ENCODE data around the gene TYSND1.
"Not testable (repeated sequence)": the region's sequence is repeated elsewhere in the genome, so short reads cannot be mapped to it uniquely, and the experiment has no call there.

TYSND1 gene

GRCh38 chr10:70112071-70112470, 34.4 kb downstream of the TYSND1 start:
- in situ Hi-C loops (cut with HindIII; ENCODE audit: low sequenced_read_pairs), result no loop called here

- in situ Hi-C loops (cut with HindIII; ENCODE audit: low sequenced_read_pairs), result no loop called here
Measured at GRCh38 chr10:70111496-70111895, 35.0 kb downstream of the TYSND1 start.

- in situ Hi-C loops (cut with HindIII; ENCODE audit: low sequenced_read_pairs), result no loop called here
Measured at GRCh38 chr10:70109064-70109729, 37.3 kb downstream of the TYSND1 start.

- in situ Hi-C loops (cut with HindIII; ENCODE audit: low sequenced_read_pairs), result no loop called here
Measured at GRCh38 chr10:70106958-70107791, 39.3 kb downstream of the TYSND1 start.

- in situ Hi-C loops (cut with HindIII; ENCODE audit: low sequenced_read_pairs), result no loop called here
Measured at GRCh38 chr10:70101668-70102067, 44.8 kb downstream of the TYSND1 start.

GRCh38 chr10:70101068-70101562, 45.4 kb downstream of the TYSND1 start:
- in situ Hi-C loops (cut with HindIII; ENCODE audit: low sequenced_read_pairs), result not testable (repeated sequence)

GRCh38 chr10:70098271-70098670, 48.2 kb downstream of the TYSND1 start:
- in situ Hi-C loops (cut with HindIII; ENCODE audit: low sequenced_read_pairs), result no loop called here

- in situ Hi-C loops (cut with HindIII; ENCODE audit: low sequenced_read_pairs), result no loop called here
Measured at GRCh38 chr10:70097459-70097858, 49.0 kb downstream of the TYSND1 start.

- in situ Hi-C loops (cut with HindIII; ENCODE audit: low sequenced_read_pairs), result no loop called here
Measured at GRCh38 chr10:70096705-70097420, 49.6 kb downstream of the TYSND1 start.

GRCh38 chr10:70096016-70096704, 50.3 kb downstream of the TYSND1 start:
- in situ Hi-C loops (cut with HindIII; ENCODE audit: low sequenced_read_pairs), result no loop called here

- in situ Hi-C loops (cut with HindIII; ENCODE audit: low sequenced_read_pairs), result no loop called here
Measured at GRCh38 chr10:70094250-70094649, 52.2 kb downstream of the TYSND1 start.

GRCh38 chr10:70093335-70093944, 53.1 kb downstream of the TYSND1 start:
- in situ Hi-C loops (cut with HindIII; ENCODE audit: low sequenced_read_pairs), result no loop called here

GRCh38 chr10:70092389-70092718, 54.1 kb downstream of the TYSND1 start:
- in situ Hi-C loops (cut with HindIII; ENCODE audit: low sequenced_read_pairs), result no loop called here

GRCh38 chr10:70090951-70091350, 55.5 kb downstream of the TYSND1 start:
- in situ Hi-C loops (cut with HindIII; ENCODE audit: low sequenced_read_pairs), result no loop called here

- in situ Hi-C loops (cut with HindIII; ENCODE audit: low sequenced_read_pairs), result no loop called here
Measured at GRCh38 chr10:70090013-70090412, 56.5 kb downstream of the TYSND1 start.

- in situ Hi-C loops (cut with HindIII; ENCODE audit: low sequenced_read_pairs), result no loop called here
Measured at GRCh38 chr10:70088308-70088698, 58.2 kb downstream of the TYSND1 start.
